GM11168 (cell line): ENCODE data around the gene RAX2.

Experiments
- in situ Hi-C: fragments of 300-500 bp; cut with MboI; formaldehyde crosslinking; loops from one replicate; pipeline ENCODE4 v1.12.0; 2022; ENCODE audit warnings: low sequenced_read_pairs; ENCODE audit not compliant: unreplicated experiment

RAX2 gene

GRCh38 chr19:3803114-3803888 is 31.3 kb upstream of the RAX2 start:
- in situ Hi-C loops, result no loop called here

- in situ Hi-C loops, result no loop called here
Observed at GRCh38 chr19:3801412-3802096, 29.5 kb upstream of the RAX2 start.

GRCh38 chr19:3800996-3801395 is 29.0 kb upstream of the RAX2 start:
- in situ Hi-C loops, result no loop called here

- in situ Hi-C loops, result no loop called here
Observed at GRCh38 chr19:3798137-3798536, 26.1 kb upstream of the RAX2 start.

GRCh38 chr19:3796358-3796757 is 24.3 kb upstream of the RAX2 start:
- in situ Hi-C loops, result no loop called here

- in situ Hi-C loops, result no loop called here
Observed at GRCh38 chr19:3793799-3794198, 21.8 kb upstream of the RAX2 start.

GRCh38 chr19:3792114-3792513 is 20.1 kb upstream of the RAX2 start:
- in situ Hi-C loops, result no loop called here

GRCh38 chr19:3790941-3791340 is 18.9 kb upstream of the RAX2 start:
- in situ Hi-C loops, result no loop called here

- in situ Hi-C loops, result no loop called here
Observed at GRCh38 chr19:3790209-3790734, 18.2 kb upstream of the RAX2 start.

- in situ Hi-C loops, result no loop called here
Observed at GRCh38 chr19:3788996-3789778, 17.2 kb upstream of the RAX2 start.

- in situ Hi-C loops, result no loop called here
Observed at GRCh38 chr19:3785938-3786824, 14.2 kb upstream of the RAX2 start, which contains the start of gene MATK. Gene MATK, minus strand, starts transcription at chr19:3786381. Its CDS starts 1,246 bp downstream, at chr19:3785135.

- in situ Hi-C loops, result no loop called here
Observed at GRCh38 chr19:3785451-3785937, 13.5 kb upstream of the RAX2 start.

- in situ Hi-C loops, result no loop called here
Observed at GRCh38 chr19:3784607-3785450, 12.8 kb upstream of the RAX2 start.

- in situ Hi-C loops, result no loop called here
Observed at GRCh38 chr19:3783660-3784584, 11.9 kb upstream of the RAX2 start.

GRCh38 chr19:3782903-3783302 is 10.9 kb upstream of the RAX2 start:
- in situ Hi-C loops, result no loop called here

- in situ Hi-C loops, result no loop called here
Observed at GRCh38 chr19:3782330-3782729, 10.3 kb upstream of the RAX2 start.

- in situ Hi-C loops, result no loop called here
Observed at GRCh38 chr19:3781603-3782002, 9.6 kb upstream of the RAX2 start.
